Keratinocyte (primary cell): ENCODE data around the gene TMEM178A. TPM values are rescaled to one million over a fixed set of nuclear protein-coding genes. Genes with fewer than 3 reads are reported as not detected.

Experiments
- DNase-seq: peaks from one replicate; pipeline ENCODE4 v3.0.0-alpha.2; 2011; ENCODE audit warnings: low read depth, missing footprints, low spot score
- FAIRE-seq: peaks from 2 replicates; lab custom pipeline; 2011; peaks lifted over from hg19 to GRCh38; lab: Jason Lieb, UNC
- H2AFZ ChIP-seq: 2 replicates; pipeline ENCODE4 v1.6.0; 2012; ENCODE audit warnings: low read length, control low read depth, inconsistent platforms; ENCODE audit not compliant: control insufficient read depth
- H3K27ac ChIP-seq: 2 replicates; pipeline ENCODE4 v1.5.1; 2011; ENCODE audit warnings: low read length; ENCODE audit not compliant: control insufficient read depth, insufficient read depth
- H3K27me3 ChIP-seq: 3 replicates; pipeline ENCODE4 v1.6.0; 2011; ENCODE audit warnings: low read length; ENCODE audit not compliant: control insufficient read depth, insufficient read depth; ENCODE audit errors: extremely low read depth
- H3K36me3 ChIP-seq, 2 experiments: 2 replicates in 1 of 2; 3 replicates in 1 of 2; pipeline ENCODE4 v1.5.1; 2011; ENCODE audit warnings: low read length in 2 of 2, mild to moderate bottlenecking in 1 of 2; ENCODE audit not compliant: control insufficient read depth in 2 of 2, insufficient read depth in 2 of 2; ENCODE audit errors: extremely low read depth in 1 of 2
- H3K4me1 ChIP-seq: 3 replicates; pipeline ENCODE4 v1.5.1; 2011; ENCODE audit warnings: low read length; ENCODE audit not compliant: control insufficient read depth, insufficient read depth; ENCODE audit errors: extremely low read depth
- H3K4me2 ChIP-seq: 3 replicates; pipeline ENCODE4 v1.6.0; 2011; ENCODE audit warnings: low read depth, low read length; ENCODE audit not compliant: control insufficient read depth, insufficient read depth; ENCODE audit errors: extremely low read depth
- H3K4me3 ChIP-seq, 3 experiments: fragments of 200-600 bp in 1 of 3; sonication (generic) in 1 of 3; 2 replicates in 2 of 3; 3 replicates in 1 of 3; pipeline ENCODE4 v1.5.1; 2011 to 2016; ENCODE audit warnings: low read length in 3 of 3, mild to moderate bottlenecking in 3 of 3, control low read depth in 2 of 3, inconsistent platforms in 1 of 3, low read depth in 1 of 3, mixed read lengths in 1 of 3, mixed run types in 1 of 3, moderate library complexity in 1 of 3; ENCODE audit not compliant: control insufficient read depth in 2 of 3, insufficient read depth in 2 of 3; ENCODE audit errors: extremely low read depth in 1 of 3
- H3K79me2 ChIP-seq: 2 replicates; pipeline ENCODE4 v1.6.0; 2012; ENCODE audit warnings: low read length; ENCODE audit not compliant: control insufficient read depth, insufficient read depth
- H3K9ac ChIP-seq: 3 replicates; pipeline ENCODE4 v1.6.0; 2011; ENCODE audit warnings: low read length; ENCODE audit not compliant: control insufficient read depth, insufficient read depth; ENCODE audit errors: extremely low read depth
- H3K9me1 ChIP-seq: 3 replicates; pipeline ENCODE4 v1.6.0; 2011; ENCODE audit warnings: low read length; ENCODE audit not compliant: control insufficient read depth, insufficient read depth; ENCODE audit errors: extremely low read depth
- H3K9me3 ChIP-seq: 2 replicates; pipeline ENCODE4 v1.5.1; 2012; ENCODE audit warnings: low read depth, low read length; ENCODE audit not compliant: control insufficient read depth
- H4K20me1 ChIP-seq: 3 replicates; pipeline ENCODE4 v1.6.0; 2011; ENCODE audit warnings: low read length; ENCODE audit not compliant: control insufficient read depth, insufficient read depth; ENCODE audit errors: extremely low read depth
- EZH2 ChIP-seq: IDR thresholded peaks from one replicate; pipeline ENCODE4 v1.6.1; 2012; ENCODE audit warnings: inconsistent platforms, mild to moderate bottlenecking, low read length, moderate library complexity
- dilution Hi-C: fragments of 300-500 bp; cut with MboI; formaldehyde crosslinking; loops from one replicate; pipeline ENCODE4 v1.7.0; 2020; ENCODE audit warnings: low sequenced_read_pairs; ENCODE audit not compliant: extremely low pct_ligation_motif_present
- polyA plus RNA-seq, 5 experiments: library from polyadenylated mRNA; depleted of rRNA in 3 of 5; stranded (reverse) in 3 of 5; stranded (forward) in 1 of 5; unstranded in 1 of 5; fragments of >200 nt; gene quantifications; 1 replicate in 1 of 5; 2 replicates in 3 of 5; 3 replicates in 1 of 5; pipeline versions ENCODE4 v1.2.1 to v1.2.3, GENCODE V29; 2011 to 2012; ENCODE audit warnings: missing spikeins in 2 of 5, low read depth in 1 of 5, low replicate concordance in 1 of 5
- TF ChIP-seq, protein P1 (sequence below), 3 experiments: IDR thresholded peaks in 1 of 3; conservative IDR thresholded peaks in 1 of 3; optimal IDR thresholded peaks in 1 of 3; 2 replicates in 2 of 3; 3 replicates in 1 of 3; pipeline versions ENCODE3 to v1.5.1; 2011; ENCODE audit warnings: low read length in 3 of 3, mild to moderate bottlenecking in 3 of 3, moderate library complexity in 2 of 3, control low read depth in 1 of 3, inconsistent platforms in 1 of 3; ENCODE audit not compliant: insufficient read depth in 2 of 3; ENCODE audit errors: extremely low read depth in 1 of 3

The TMEM178A gene
- polyA plus RNA-seq, 1 donor (not counting 4 experiments of a cell fraction or from before 2014, with no cell fraction given), result 0.07 TPM

DNA sequence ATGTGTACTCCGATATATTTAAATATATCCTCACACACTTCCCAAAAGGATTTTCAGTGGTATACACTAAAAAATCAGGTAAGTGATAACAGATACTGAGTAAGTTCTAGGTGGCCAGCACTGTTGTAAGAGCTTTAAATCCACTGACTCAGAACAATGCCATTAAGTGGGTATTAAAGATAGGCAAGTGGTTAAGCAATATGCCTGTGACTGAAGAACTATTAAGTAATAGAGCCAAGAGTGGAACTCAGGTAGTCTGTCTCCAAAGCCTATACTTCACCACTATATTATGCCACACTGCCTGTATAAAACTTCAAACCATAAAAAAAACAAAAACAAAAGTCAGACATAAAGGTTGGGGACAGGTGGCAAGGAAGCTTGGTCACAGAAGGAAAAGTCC is 76.2 kb downstream of the TMEM178A start:
- Histone ChIP-seq H3K36me3 (peaks cover 14 to 20% of the 10 kb centered on the region in 2 experiments), H3K4me1 (peaks cover 16% of the 10 kb centered on the region), H3K79me2 (peaks cover 2% of the 10 kb centered on the region), H3K4me2 (no peak overlapping the region), H4K20me1 (no peaks in the 10 kb centered on the region), H3K27ac (no peak overlapping the region), H2AFZ (no peak overlapping the region), H3K27me3 (no peaks in the 10 kb centered on the region), H3K9ac (no peak overlapping the region), H3K9me1 (no peaks in the 10 kb centered on the region), H3K9me3 (no peaks in the 10 kb centered on the region), H3K4me3 (no peak overlapping the region)
- FAIRE-seq, result no peak
- no peak for DNase-seq
- dilution Hi-C loops, result no loop called here
- TF ChIP-seq, protein P1, sequence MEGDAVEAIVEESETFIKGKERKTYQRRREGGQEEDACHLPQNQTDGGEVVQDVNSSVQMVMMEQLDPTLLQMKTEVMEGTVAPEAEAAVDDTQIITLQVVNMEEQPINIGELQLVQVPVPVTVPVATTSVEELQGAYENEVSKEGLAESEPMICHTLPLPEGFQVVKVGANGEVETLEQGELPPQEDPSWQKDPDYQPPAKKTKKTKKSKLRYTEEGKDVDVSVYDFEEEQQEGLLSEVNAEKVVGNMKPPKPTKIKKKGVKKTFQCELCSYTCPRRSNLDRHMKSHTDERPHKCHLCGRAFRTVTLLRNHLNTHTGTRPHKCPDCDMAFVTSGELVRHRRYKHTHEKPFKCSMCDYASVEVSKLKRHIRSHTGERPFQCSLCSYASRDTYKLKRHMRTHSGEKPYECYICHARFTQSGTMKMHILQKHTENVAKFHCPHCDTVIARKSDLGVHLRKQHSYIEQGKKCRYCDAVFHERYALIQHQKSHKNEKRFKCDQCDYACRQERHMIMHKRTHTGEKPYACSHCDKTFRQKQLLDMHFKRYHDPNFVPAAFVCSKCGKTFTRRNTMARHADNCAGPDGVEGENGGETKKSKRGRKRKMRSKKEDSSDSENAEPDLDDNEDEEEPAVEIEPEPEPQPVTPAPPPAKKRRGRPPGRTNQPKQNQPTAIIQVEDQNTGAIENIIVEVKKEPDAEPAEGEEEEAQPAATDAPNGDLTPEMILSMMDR (optimal IDR thresholded peaks at IDR 0.05 in 1 of 3, IDR thresholded peaks at IDR 0.05 in 1 of 3, conservative IDR thresholded peaks at IDR 0.05 in 1 of 3; ENCODE audit: extremely low read depth in 1 of 3, insufficient read depth in 2 of 3, low read length in 3 of 3), result no peak
- no peak for TF ChIP-seq EZH2

DNA sequence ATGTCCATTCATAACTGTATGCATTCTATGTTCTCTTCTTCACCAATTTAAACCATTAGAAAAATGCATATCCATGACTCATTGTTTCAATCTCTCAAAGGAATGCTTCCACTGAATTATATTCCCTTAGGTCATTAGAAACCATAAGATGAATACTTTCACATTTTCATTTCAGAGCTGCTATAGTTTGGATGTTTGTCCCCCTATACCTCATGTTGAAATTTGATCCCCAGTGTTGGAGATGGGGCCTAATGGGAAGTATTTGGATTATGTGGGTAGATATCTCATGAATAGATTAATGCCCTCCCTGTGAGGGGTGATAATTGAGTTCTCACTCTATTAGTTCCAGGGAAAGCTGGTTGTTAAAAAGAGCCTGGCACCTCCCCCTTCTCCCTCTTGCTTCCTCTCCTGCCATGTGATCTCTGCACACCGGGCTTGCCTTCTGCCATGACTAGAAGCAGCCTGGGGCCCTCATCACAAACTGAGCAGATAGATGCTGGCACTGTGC is 77.6 kb downstream of the TMEM178A start:
- Histone ChIP-seq H2AFZ (no peak overlapping the region), H3K9me1 (no peaks in the 10 kb centered on the region), H3K27ac (no peak overlapping the region), H3K4me3 (peak overlapping the region in 1 of 3 experiments; percentile 18), H3K4me1 (peaks cover 16% of the 10 kb centered on the region), H4K20me1 (no peaks in the 10 kb centered on the region), H3K9me3 (no peaks in the 10 kb centered on the region), H3K79me2 (peaks cover 2% of the 10 kb centered on the region), H3K27me3 (no peaks in the 10 kb centered on the region), H3K9ac (no peak overlapping the region), H3K36me3 (peaks cover 10 to 12% of the 10 kb centered on the region in 2 experiments), H3K4me2 (peak overlapping the region; percentile 9)
- dilution Hi-C loops, result no loop called here
- TF ChIP-seq, protein P1 (optimal IDR thresholded peaks at IDR 0.05 in 1 of 3, IDR thresholded peaks at IDR 0.05 in 1 of 3, conservative IDR thresholded peaks at IDR 0.05 in 1 of 3; ENCODE audit: extremely low read depth in 1 of 3, insufficient read depth in 2 of 3, low read length in 3 of 3), result no peak
- no peak for TF ChIP-seq EZH2
- FAIRE-seq (peak; percentile 9), DNase-seq (peak; percentile 26)
